NCI-H1105 (cell line): Measurements from ENCODE around the gene IQCF6.
"Not testable (repeated sequence)": the region's sequence is repeated elsewhere in the genome, so short reads cannot be mapped to it uniquely, and the experiment has no call there.

Experiments
- DNase-seq: peaks from one replicate; lab custom pipeline; 2025; lab: John Stamatoyannopoulos, UW

The IQCF6 gene

GRCh38 chr3:51759203-51759602 lies 19.8 kb downstream of the IQCF6 start:
- DNase-seq: no peak

- DNase-seq: not testable (repeated sequence)
Observed at GRCh38 chr3:51753763-51754750, 25.0 kb downstream of the IQCF6 start.

GRCh38 chr3:51751287-51751686 lies 27.8 kb downstream of the IQCF6 start:
- DNase-seq: no peak

- no peak for DNase-seq
Observed at GRCh38 chr3:51750878-51751277, 28.2 kb downstream of the IQCF6 start.

- DNase-seq: no peak
Observed at GRCh38 chr3:51748327-51748726, 30.7 kb downstream of the IQCF6 start.

GRCh38 chr3:51747840-51748239 lies 31.2 kb downstream of the IQCF6 start:
- no peak for DNase-seq

- DNase-seq: not testable (repeated sequence)
Observed at GRCh38 chr3:51742978-51743377, 36.1 kb downstream of the IQCF6 start.

- not testable (repeated sequence) for DNase-seq
Observed at GRCh38 chr3:51742320-51742719, 36.7 kb downstream of the IQCF6 start.

- DNase-seq: no peak
Observed at GRCh38 chr3:51739110-51739509, 39.9 kb downstream of the IQCF6 start.

GRCh38 chr3:51735950-51736349 lies 43.1 kb downstream of the IQCF6 start:
- no peak for DNase-seq

GRCh38 chr3:51735039-51735438 lies 44.0 kb downstream of the IQCF6 start:
- DNase-seq: no peak

- DNase-seq: no peak
Observed at GRCh38 chr3:51734572-51734907, 44.5 kb downstream of the IQCF6 start.

- DNase-seq: no peak
Observed at GRCh38 chr3:51733859-51734571, 45.0 kb downstream of the IQCF6 start.

GRCh38 chr3:51729042-51729633 lies 49.9 kb downstream of the IQCF6 start:
- DNase-seq: no peak
